CD14-positive monocyte (primary cell): ENCODE data around the gene UBR3. TPM values are rescaled to one million over a fixed set of nuclear protein-coding genes. Genes with fewer than 3 reads are reported as not detected.

Experiments
- DNase-seq, 3 donors: peaks; one replicate each; pipeline ENCODE4 v3.0.0-alpha.2; 2011 to 2022
- H2AFZ ChIP-seq: 2 replicates; pipeline ENCODE4 v1.6.0; 2012; ENCODE audit warnings: mild to moderate bottlenecking, low read depth, low read length, inconsistent platforms; ENCODE audit not compliant: insufficient read depth, poor library complexity, severe bottlenecking
- H3K27ac ChIP-seq, 2 donors: 1 replicate in 1 of 2; 2 replicates in 1 of 2; pipeline ENCODE4 v1.5.1; 2012 to 2013; ENCODE audit warnings: low read length in 2 of 2, control low read depth in 1 of 2, inconsistent platforms in 1 of 2, low read depth in 1 of 2, mild to moderate bottlenecking in 1 of 2
- H3K27me3 ChIP-seq, 2 donors: one replicate each; pipeline versions ENCODE4 v1.6.0 to v1.6.1; 2011 to 2013; ENCODE audit warnings: low read length in 2 of 2; ENCODE audit not compliant: control insufficient read depth in 2 of 2, insufficient read depth in 2 of 2
- H3K36me3 ChIP-seq, 2 donors: replicated peaks in 1 of 2; 1 replicate in 1 of 2; 2 replicates in 1 of 2; pipeline versions ENCODE4 v1.5.1 to v1.6.1; 2012 to 2013; ENCODE audit warnings: low read length in 2 of 2, control low read depth in 1 of 2, inconsistent platforms in 1 of 2, mild to moderate bottlenecking in 1 of 2; ENCODE audit not compliant: insufficient read depth in 2 of 2, control insufficient read depth in 1 of 2
- H3K4me1 ChIP-seq, 2 donors: 1 replicate in 1 of 2; 2 replicates in 1 of 2; pipeline versions ENCODE4 v1.5.1 to v1.6.1; 2012 to 2013; ENCODE audit warnings: low read length in 2 of 2, control low read depth in 1 of 2, inconsistent platforms in 1 of 2, mild to moderate bottlenecking in 1 of 2, moderate library complexity in 1 of 2; ENCODE audit not compliant: insufficient read depth in 2 of 2, control insufficient read depth in 1 of 2
- H3K4me2 ChIP-seq: replicated peaks from 2 replicates; pipeline ENCODE3; 2012; ENCODE audit warnings: low read length, moderate library complexity, mild to moderate bottlenecking; ENCODE audit not compliant: poor library complexity, severe bottlenecking; ENCODE audit errors: extremely low read depth
- H3K4me3 ChIP-seq, 3 experiments: fragments of 200-600 bp in 1 of 3; sonication (generic) in 1 of 3; replicated peaks in 1 of 3; 1 replicate in 2 of 3; 2 replicates in 1 of 3; pipeline ENCODE4 v1.5.1; 2011 to 2013; ENCODE audit warnings: low read length in 3 of 3, mild to moderate bottlenecking in 3 of 3, control low read depth in 2 of 3, low read depth in 2 of 3, inconsistent platforms in 1 of 3, moderate library complexity in 1 of 3
- H3K79me2 ChIP-seq: 2 replicates; pipeline ENCODE4 v1.6.0; 2012; ENCODE audit warnings: mild to moderate bottlenecking, control low read depth, inconsistent platforms, low read length, moderate library complexity; ENCODE audit not compliant: insufficient read depth
- H3K9ac ChIP-seq: 2 replicates; pipeline ENCODE4 v1.6.0; 2017; ENCODE audit warnings: low read length, mild to moderate bottlenecking; ENCODE audit not compliant: insufficient read depth, poor library complexity, severe bottlenecking
- H3K9me3 ChIP-seq, 2 donors: replicated peaks in 1 of 2; 1 replicate in 1 of 2; 2 replicates in 1 of 2; pipeline versions ENCODE4 v1.5.1 to v1.6.1; 2012 to 2013; ENCODE audit warnings: low read length in 2 of 2, control low read depth in 1 of 2; ENCODE audit not compliant: control insufficient read depth in 1 of 2, insufficient read depth in 1 of 2
- H4K20me1 ChIP-seq: 2 replicates; pipeline ENCODE4 v1.6.0; 2012; ENCODE audit warnings: mild to moderate bottlenecking, low read length, control low read depth, moderate library complexity; ENCODE audit not compliant: insufficient read depth
- H3K27ac Mint-ChIP-seq, 7 donors: one replicate each; pipeline ENCODE4 v1.8.0; 2020; ENCODE audit warnings: mild to moderate bottlenecking in 7 of 7, mixed read lengths in 7 of 7, moderate library complexity in 6 of 7, inconsistent platforms in 2 of 7
- H3K27me3 Mint-ChIP-seq, 3 donors: one replicate each; pipeline ENCODE4 v1.8.0; 2021 to 2022; ENCODE audit warnings: low read depth in 3 of 3, mild to moderate bottlenecking in 3 of 3, mixed read lengths in 3 of 3, moderate library complexity in 3 of 3, inconsistent platforms in 1 of 3
- H3K36me3 Mint-ChIP-seq, 2 donors: one replicate each; pipeline ENCODE4 v1.8.0; 2020; ENCODE audit warnings: mixed read lengths in 2 of 2, inconsistent platforms in 1 of 2, mild to moderate bottlenecking in 1 of 2
- H3K4me1 Mint-ChIP-seq: one replicate; pipeline ENCODE4 v1.8.0; 2020; ENCODE audit warnings: mild to moderate bottlenecking, mixed read lengths
- H3K4me3 Mint-ChIP-seq, 2 donors: one replicate each; pipeline ENCODE4 v1.8.0; 2020; ENCODE audit warnings: mild to moderate bottlenecking in 2 of 2, mixed read lengths in 2 of 2, moderate library complexity in 1 of 2
- H3K9me3 Mint-ChIP-seq, 7 donors: one replicate each; pipeline ENCODE4 v1.8.0; 2020 to 2022; ENCODE audit warnings: mixed read lengths in 7 of 7, mild to moderate bottlenecking in 6 of 7, moderate library complexity in 6 of 7, inconsistent platforms in 2 of 7
- CTCF ChIP-seq: fragments of 200-600 bp; IDR thresholded peaks from one replicate; pipeline ENCODE4 v1.8.0; 2022; ENCODE audit warnings: antibody characterized with exemption, mild to moderate bottlenecking
- WGBS: methylation state at CpG from one replicate; pipeline ENCODE4 v1.1.5; 2013; ENCODE audit warnings: missing lambda C conversion rate; ENCODE audit not compliant: insufficient coverage; 5-methylcytosine and 5-hydroxymethylcytosine counted together
- intact Hi-C, 2 donors: fragments of 100-400 bp; cut with micrococcal nuclease; formaldehyde crosslinking; loops; one replicate each; pipeline versions ENCODE4 v1.15.0 to v1.15.1; 2023
- polyA plus RNA-seq, 3 donors: library from polyadenylated mRNA; depleted of rRNA in 1 of 3; unstranded in 2 of 3; stranded (reverse) in 1 of 3; fragments of 300-500 nt in 2 of 3; fragments of >200 nt in 1 of 3; fragmentation: Illumina TruSeq in 2 of 3; gene quantifications; 1 replicate in 2 of 3; 2 replicates in 1 of 3; pipeline ENCODE4 v1.2.3, GENCODE V29; 2012 to 2021

Gene UBR3
- polyA plus RNA-seq, 3 donors: 4.3 to 10.7 (median 4.7) TPM

- H3K27me3 ChIP-seq: no peaks in the 10 kb centered on the region
- intact Hi-C loops: no loop called here
- H4K20me1 ChIP-seq: no peaks in the 10 kb centered on the region
- no peak overlapping the region for H3K27ac ChIP-seq
- H3K9ac ChIP-seq: no peak overlapping the region
- Mint-ChIP-seq H3K36me3 (no peaks in the 10 kb centered on the region), H3K4me1 (no peaks in the 10 kb centered on the region), H3K9me3 (peaks cover 0 to 9% (median 2%) of the 10 kb centered on the region in 7 donors), H3K4me3 (no peak overlapping the region), H3K27ac (no peak overlapping the region), H3K27me3 (peaks cover 0 to 2% (median 0%) of the 10 kb centered on the region in 3 donors)
- H3K4me2 ChIP-seq: no peak overlapping the region
- no peaks in the 10 kb centered on the region for H3K79me2 ChIP-seq
- DNase-seq: no peak
- no peak overlapping the region for H3K4me3 ChIP-seq
- H3K4me1 ChIP-seq: no peaks in the 10 kb centered on the region
- H3K9me3 ChIP-seq: peaks cover 0 to 3% of the 10 kb centered on the region in 2 donors
- H3K36me3 ChIP-seq: no peaks in the 10 kb centered on the region
- WGBS: 100% methylated on average over 2 of the region's 4 CpGs
- TF ChIP-seq CTCF: no peak
- H2AFZ ChIP-seq: no peak overlapping the region
Measured at GRCh38 chr2:170106102-170106840, 279.0 kb downstream of the UBR3 start.

- no peaks in the 10 kb centered on the region for H3K4me1 ChIP-seq
- intact Hi-C loops: no loop called here
- Mint-ChIP-seq H3K27ac (no peak overlapping the region), H3K27me3 (peaks cover 0 to 2% (median 1%) of the 10 kb centered on the region in 3 donors), H3K9me3 (peaks cover 5 to 29% (median 9%) of the 10 kb centered on the region in 7 donors), H3K4me1 (no peaks in the 10 kb centered on the region), H3K36me3 (no peaks in the 10 kb centered on the region), H3K4me3 (no peak overlapping the region)
- H3K9ac ChIP-seq: no peak overlapping the region
- DNase-seq: no peak
- 83% methylated on average over 2 of the region's 4 CpGs for WGBS
- H4K20me1 ChIP-seq: no peaks in the 10 kb centered on the region
- no peaks in the 10 kb centered on the region for H3K36me3 ChIP-seq
- H3K27me3 ChIP-seq: no peaks in the 10 kb centered on the region
- no peaks in the 10 kb centered on the region for H3K79me2 ChIP-seq
- H2AFZ ChIP-seq: no peak overlapping the region
- no peak overlapping the region for H3K27ac ChIP-seq
- no peak for TF ChIP-seq CTCF
- H3K9me3 ChIP-seq: peaks cover 0 to 7% of the 10 kb centered on the region in 2 donors
- no peak overlapping the region for H3K4me3 ChIP-seq
- H3K4me2 ChIP-seq: no peak overlapping the region
Measured at GRCh38 chr2:170113168-170113894, 286.1 kb downstream of the UBR3 start.
